ENCODE measurements around the gene ADIPOR2. TPM values are rescaled to one million over a fixed set of nuclear protein-coding genes. Genes with fewer than 3 reads are reported as not detected.
A peak's percentile ranks its signal among the peaks of the same experiment; 100 is the strongest.

Gene ADIPOR2
- polyA plus RNA-seq, 3 donors = 3.9 to 14.6 (median 6.2) TPM

- Histone ChIP-seq H3K27me3 (ENCODE audit: control insufficient read depth in 2 of 2, insufficient read depth in 2 of 2, low read length in 2 of 2) (no peaks in the 10 kb centered on the region), H3K9ac (ENCODE audit: insufficient read depth, low read length, poor library complexity, severe bottlenecking) (no peak overlapping the region), H3K27ac (ENCODE audit: low read depth in 1 of 2, low read length in 2 of 2) (no peak overlapping the region), H3K79me2 (ENCODE audit: insufficient read depth, low read length) (no peaks in the 10 kb centered on the region), H2AFZ (ENCODE audit: insufficient read depth, low read depth, low read length, poor library complexity, severe bottlenecking) (no peak overlapping the region), H3K9me3 (replicated peaks in 1 of 2; ENCODE audit: control insufficient read depth in 1 of 2, insufficient read depth in 1 of 2, low read length in 2 of 2) (no peaks in the 10 kb centered on the region), H3K4me2 (replicated peaks; ENCODE audit: extremely low read depth, low read length, poor library complexity, severe bottlenecking) (no peak overlapping the region), H4K20me1 (ENCODE audit: insufficient read depth, low read length) (no peaks in the 10 kb centered on the region), H3K36me3 (replicated peaks in 1 of 2; ENCODE audit: control insufficient read depth in 1 of 2, insufficient read depth in 2 of 2, low read length in 2 of 2) (no peaks in the 10 kb centered on the region), H3K4me3 (replicated peaks in 1 of 3; ENCODE audit: low read depth in 2 of 3, low read length in 3 of 3) (no peak overlapping the region), H3K4me1 (ENCODE audit: control insufficient read depth in 1 of 2, insufficient read depth in 2 of 2, low read length in 2 of 2) (peaks cover 11 to 16% of the 10 kb centered on the region in 2 donors)
- TF ChIP-seq, protein P1, sequence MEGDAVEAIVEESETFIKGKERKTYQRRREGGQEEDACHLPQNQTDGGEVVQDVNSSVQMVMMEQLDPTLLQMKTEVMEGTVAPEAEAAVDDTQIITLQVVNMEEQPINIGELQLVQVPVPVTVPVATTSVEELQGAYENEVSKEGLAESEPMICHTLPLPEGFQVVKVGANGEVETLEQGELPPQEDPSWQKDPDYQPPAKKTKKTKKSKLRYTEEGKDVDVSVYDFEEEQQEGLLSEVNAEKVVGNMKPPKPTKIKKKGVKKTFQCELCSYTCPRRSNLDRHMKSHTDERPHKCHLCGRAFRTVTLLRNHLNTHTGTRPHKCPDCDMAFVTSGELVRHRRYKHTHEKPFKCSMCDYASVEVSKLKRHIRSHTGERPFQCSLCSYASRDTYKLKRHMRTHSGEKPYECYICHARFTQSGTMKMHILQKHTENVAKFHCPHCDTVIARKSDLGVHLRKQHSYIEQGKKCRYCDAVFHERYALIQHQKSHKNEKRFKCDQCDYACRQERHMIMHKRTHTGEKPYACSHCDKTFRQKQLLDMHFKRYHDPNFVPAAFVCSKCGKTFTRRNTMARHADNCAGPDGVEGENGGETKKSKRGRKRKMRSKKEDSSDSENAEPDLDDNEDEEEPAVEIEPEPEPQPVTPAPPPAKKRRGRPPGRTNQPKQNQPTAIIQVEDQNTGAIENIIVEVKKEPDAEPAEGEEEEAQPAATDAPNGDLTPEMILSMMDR (IDR thresholded peaks at IDR 0.05) = no peak
- Mint-ChIP-seq H3K27me3 (ENCODE audit: low read depth in 3 of 3) (peaks cover 0 to 2% (median 1%) of the 10 kb centered on the region in 3 donors), H3K9me3 (peaks cover 0 to 1% (median 0%) of the 10 kb centered on the region in 7 donors), H3K27ac (peak overlapping the region in 1 of 7 donors; percentile 39), H3K4me3 (no peak overlapping the region), H3K36me3 (peaks cover 32 to 34% of the 10 kb centered on the region in 2 donors), H3K4me1 (peaks cover 23% of the 10 kb centered on the region)
- DNase-seq = no peak
- WGBS (ENCODE audit: insufficient coverage) = 77% methylated on average over 14 of the region's 15 CpGs
- intact Hi-C loops (cut with micrococcal nuclease) = no loop called here
Measured at GRCh38 chr12:1644534-1645438, 46.1 kb upstream of the ADIPOR2 start.

DNA sequence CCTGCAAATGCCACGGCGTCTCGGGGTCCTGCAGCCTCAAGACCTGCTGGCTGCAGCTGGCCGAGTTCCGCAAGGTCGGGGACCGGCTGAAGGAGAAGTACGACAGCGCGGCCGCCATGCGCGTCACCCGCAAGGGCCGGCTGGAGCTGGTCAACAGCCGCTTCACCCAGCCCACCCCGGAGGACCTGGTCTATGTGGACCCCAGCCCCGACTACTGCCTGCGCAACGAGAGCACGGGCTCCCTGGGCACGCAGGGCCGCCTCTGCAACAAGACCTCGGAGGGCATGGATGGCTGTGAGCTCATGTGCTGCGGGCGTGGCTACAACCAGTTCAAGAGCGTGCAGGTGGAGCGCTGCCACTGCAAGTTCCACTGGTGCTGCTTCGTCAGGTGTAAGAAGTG is 45.1 kb upstream of the ADIPOR2 start:
- Mint-ChIP-seq H3K27ac (no peak overlapping the region), H3K36me3 (peaks cover 24 to 26% of the 10 kb centered on the region in 2 donors), H3K4me1 (peaks cover 28% of the 10 kb centered on the region), H3K27me3 (ENCODE audit: low read depth in 3 of 3) (peaks cover 0 to 2% (median 1%) of the 10 kb centered on the region in 3 donors), H3K4me3 (no peak overlapping the region), H3K9me3 (peaks cover 0 to 1% (median 0%) of the 10 kb centered on the region in 7 donors)
- Histone ChIP-seq H3K4me2 (replicated peaks; ENCODE audit: extremely low read depth, low read length, poor library complexity, severe bottlenecking) (no peak overlapping the region), H3K27me3 (ENCODE audit: control insufficient read depth in 2 of 2, insufficient read depth in 2 of 2, low read length in 2 of 2) (no peaks in the 10 kb centered on the region), H3K4me1 (ENCODE audit: control insufficient read depth in 1 of 2, insufficient read depth in 2 of 2, low read length in 2 of 2) (peaks cover 13 to 16% of the 10 kb centered on the region in 2 donors), H3K4me3 (replicated peaks in 1 of 3; ENCODE audit: low read depth in 2 of 3, low read length in 3 of 3) (no peak overlapping the region), H3K36me3 (replicated peaks in 1 of 2; ENCODE audit: control insufficient read depth in 1 of 2, insufficient read depth in 2 of 2, low read length in 2 of 2) (no peaks in the 10 kb centered on the region), H2AFZ (ENCODE audit: insufficient read depth, low read depth, low read length, poor library complexity, severe bottlenecking) (no peak overlapping the region), H3K27ac (ENCODE audit: low read depth in 1 of 2, low read length in 2 of 2) (no peak overlapping the region), H4K20me1 (ENCODE audit: insufficient read depth, low read length) (no peaks in the 10 kb centered on the region), H3K9ac (ENCODE audit: insufficient read depth, low read length, poor library complexity, severe bottlenecking) (no peak overlapping the region), H3K79me2 (ENCODE audit: insufficient read depth, low read length) (no peaks in the 10 kb centered on the region), H3K9me3 (replicated peaks in 1 of 2; ENCODE audit: control insufficient read depth in 1 of 2, insufficient read depth in 1 of 2, low read length in 2 of 2) (no peaks in the 10 kb centered on the region)
- intact Hi-C loops (cut with micrococcal nuclease) = no loop called here
- TF ChIP-seq, protein P1 (IDR thresholded peaks at IDR 0.05) = no peak
- no peak for DNase-seq
- WGBS (ENCODE audit: insufficient coverage) = 98% methylated on average over 28 of the region's 29 CpGs
